Measurements from ENCODE around the gene TNFRSF9. TPM values are rescaled to one million over a fixed set of nuclear protein-coding genes. Genes with fewer than 3 reads are reported as not detected.

Gene TNFRSF9
- total and polyA plus RNA-seq, 2 experiments from 2014 or later, result 0.08 to 1.2 TPM

- no peak overlapping the region for H3K4me3 ChIP-seq
These were observed 54.9 kb downstream of the TNFRSF9 start for GRCh38 chr1:7885513-7886404.

GRCh38 chr1:7884757-7885156 lies 55.9 kb downstream of the TNFRSF9 start:
- H3K9me3 ChIP-seq (ENCODE audit: low read depth), result no peaks in the 10 kb centered on the region
- H3K4me1 ChIP-seq (ENCODE audit: insufficient read depth), result no peaks in the 10 kb centered on the region
- H3K4me2 ChIP-seq, result no peak overlapping the region
- no peak overlapping the region for H3K27ac ChIP-seq
- no peaks in the 10 kb centered on the region for H3K27me3 ChIP-seq
- no peaks in the 10 kb centered on the region for H3K79me2 ChIP-seq
- TF ChIP-seq CTCF (IDR thresholded peaks at IDR 0.05; ENCODE audit: poor library complexity) (no peak), EZH2 (IDR thresholded peaks at IDR 0.05; ENCODE audit: borderline replicate concordance) (no peak), EZH2phosphoT487 (IDR thresholded peaks at IDR 0.05; ENCODE audit: low read depth, severe bottlenecking, unreplicated experiment) (no peak)
- H3K36me3 ChIP-seq (replicated peaks; ENCODE audit: insufficient read depth, low read depth), result no peaks in the 10 kb centered on the region
- H4K20me1 ChIP-seq (ENCODE audit: insufficient read depth, poor library complexity, severe bottlenecking), result no peaks in the 10 kb centered on the region
- no peak overlapping the region for H2AFZ ChIP-seq
- WGBS (ENCODE audit: low lambda C conversion rate, missing lambda C conversion rate), result 91% methylated on average over 1 of the region's 1 CpG
- no peaks in the 10 kb centered on the region for H3K9me2 ChIP-seq (replicated peaks; ENCODE audit: insufficient read depth)
- no peak overlapping the region for H3K4me3 ChIP-seq
- no peak for DNase-seq (ENCODE audit: low spot score)

More at GRCh38 chr1:7885513-7886404, 54.9 kb downstream of the TNFRSF9 start:
- TF ChIP-seq CTCF (IDR thresholded peaks at IDR 0.05; ENCODE audit: poor library complexity) (no peak), EZH2phosphoT487 (IDR thresholded peaks at IDR 0.05; ENCODE audit: low read depth, severe bottlenecking, unreplicated experiment) (no peak), EZH2 (IDR thresholded peaks at IDR 0.05; ENCODE audit: borderline replicate concordance) (no peak)
- Histone ChIP-seq H3K4me2 (no peak overlapping the region), H3K36me3 (replicated peaks; ENCODE audit: insufficient read depth, low read depth) (no peaks in the 10 kb centered on the region), H3K27me3 (no peaks in the 10 kb centered on the region), H3K9me2 (replicated peaks; ENCODE audit: insufficient read depth) (no peaks in the 10 kb centered on the region), H2AFZ (no peak overlapping the region), H3K4me1 (ENCODE audit: insufficient read depth) (no peaks in the 10 kb centered on the region), H3K9me3 (ENCODE audit: low read depth) (no peaks in the 10 kb centered on the region), H4K20me1 (ENCODE audit: insufficient read depth, poor library complexity, severe bottlenecking) (no peaks in the 10 kb centered on the region), H3K27ac (no peak overlapping the region), H3K79me2 (no peaks in the 10 kb centered on the region)
- DNase-seq (ENCODE audit: low spot score), result peak; percentile 14
- WGBS (ENCODE audit: low lambda C conversion rate, missing lambda C conversion rate), result 75% methylated on average over 10 of the region's 27 CpGs

GRCh38 chr1:7879228-7879627 lies 61.4 kb downstream of the TNFRSF9 start:
- H3K36me3 ChIP-seq (replicated peaks; ENCODE audit: insufficient read depth, low read depth), result no peaks in the 10 kb centered on the region
- no peak overlapping the region for H2AFZ ChIP-seq
- no peaks in the 10 kb centered on the region for H3K79me2 ChIP-seq
- no peaks in the 10 kb centered on the region for H3K9me3 ChIP-seq (ENCODE audit: low read depth)
- H3K4me2 ChIP-seq, result no peak overlapping the region
- no peak for DNase-seq (ENCODE audit: low spot score)
- TF ChIP-seq CTCF (IDR thresholded peaks at IDR 0.05; ENCODE audit: poor library complexity), result no peak
- no peak for TF ChIP-seq EZH2 (IDR thresholded peaks at IDR 0.05; ENCODE audit: borderline replicate concordance)
- TF ChIP-seq EZH2phosphoT487 (IDR thresholded peaks at IDR 0.05; ENCODE audit: low read depth, severe bottlenecking, unreplicated experiment), result no peak
- no peak overlapping the region for H3K4me3 ChIP-seq
- H3K4me1 ChIP-seq (ENCODE audit: insufficient read depth), result no peaks in the 10 kb centered on the region
- no peaks in the 10 kb centered on the region for H4K20me1 ChIP-seq (ENCODE audit: insufficient read depth, poor library complexity, severe bottlenecking)
- no peaks in the 10 kb centered on the region for H3K9me2 ChIP-seq (replicated peaks; ENCODE audit: insufficient read depth)
- WGBS (ENCODE audit: low lambda C conversion rate, missing lambda C conversion rate), result 91% methylated on average over 3 of the region's 3 CpGs
- H3K27me3 ChIP-seq, result no peaks in the 10 kb centered on the region
- H3K27ac ChIP-seq, result no peak overlapping the region

Data from hepatocyte (in vitro differentiated cells).